H1 (cell line): Measurements from ENCODE around the gene PHLDA2. TPM values are rescaled to one million over a fixed set of nuclear protein-coding genes. Genes with fewer than 3 reads are reported as not detected.

Experiments used
- CTCF ChIA-PET: fragments of 300-600 bp; sonication (Branson Sonifier 250); formaldehyde crosslinking; loops from one replicate; lab custom pipeline; 2021; ENCODE audit not compliant: partially characterized antibody; lab: Charles Lee
- POLR2A ChIA-PET: fragments of 300-600 bp; sonication (Branson Sonifier 250); formaldehyde crosslinking; loops from one replicate; lab custom pipeline; 2021; ENCODE audit warnings: inconsistent platforms; ENCODE audit not compliant: partially characterized antibody; lab: Charles Lee
- DNase-seq, 2 experiments: peaks; one replicate each; pipeline versions ENCODE4 v3.0.0 to v3.0.0-alpha.2; 2010 to 2022; ENCODE audit warnings: low spot score in 2 of 2, low read depth in 1 of 2, mixed read lengths in 1 of 2
- FAIRE-seq: peaks from 2 replicates; lab custom pipeline; 2011; peaks lifted over from hg19 to GRCh38; lab: Jason Lieb, UNC
- H2AFZ ChIP-seq: 2 replicates; pipeline ENCODE4 v1.8.1; 2012; ENCODE audit warnings: low read length, inconsistent platforms
- H2AK5ac ChIP-seq: 2 replicates; pipeline ENCODE4 v1.6.1; 2013; ENCODE audit warnings: low read depth, low read length
- H2BK120ac ChIP-seq: replicated peaks from 2 replicates; pipeline ENCODE3; 2013; ENCODE audit warnings: low read depth, low read length, inconsistent platforms
- H2BK12ac ChIP-seq: 2 replicates; pipeline ENCODE4 v1.6.1; 2013; ENCODE audit warnings: low read depth, low read length
- H2BK15ac ChIP-seq: 2 replicates; pipeline ENCODE4 v1.6.1; 2013; ENCODE audit warnings: low read length
- H2BK20ac ChIP-seq: 2 replicates; pipeline ENCODE4 v1.6.1; 2013; ENCODE audit warnings: low read length
- H2BK5ac ChIP-seq: 2 replicates; pipeline ENCODE4 v1.6.1; 2013; ENCODE audit warnings: low read depth, low read length
- H3K14ac ChIP-seq: 2 replicates; pipeline ENCODE4 v1.6.1; 2013; ENCODE audit warnings: inconsistent platforms; ENCODE audit not compliant: insufficient read length
- H3K18ac ChIP-seq: 2 replicates; pipeline ENCODE4 v1.6.1; 2013; ENCODE audit warnings: low read length; ENCODE audit errors: extremely low read depth
- H3K23ac ChIP-seq: 2 replicates; pipeline ENCODE4 v1.6.1; 2013; ENCODE audit warnings: inconsistent platforms; ENCODE audit not compliant: insufficient read length
- H3K23me2 ChIP-seq: 2 replicates; pipeline ENCODE4 v1.6.1; 2013; ENCODE audit warnings: low read depth, low read length
- H3K27ac ChIP-seq: 2 replicates; pipeline ENCODE4 v1.6.1; 2011; ENCODE audit warnings: low read depth, low read length, inconsistent platforms
- H3K27me3 ChIP-seq, 4 experiments: replicated peaks in 1 of 4; 1 replicate in 1 of 4; 2 replicates in 3 of 4; pipeline versions ENCODE4 v1.6.1 to v1.8.1; 2011 to 2013; ENCODE audit warnings: low read length in 3 of 4, mild to moderate bottlenecking in 3 of 4, inconsistent platforms in 2 of 4, mixed read lengths in 2 of 4, moderate library complexity in 1 of 4; ENCODE audit not compliant: control insufficient read depth in 3 of 4, insufficient read depth in 3 of 4; ENCODE audit errors: extremely low read depth in 1 of 4
- H3K36me3 ChIP-seq, 4 experiments: 2 replicates each; pipeline versions ENCODE4 v1.6.1 to v1.8.1; 2011 to 2013; ENCODE audit warnings: mild to moderate bottlenecking in 4 of 4, low read length in 3 of 4, moderate library complexity in 2 of 4, control low read depth in 1 of 4, inconsistent platforms in 1 of 4; ENCODE audit not compliant: insufficient read depth in 4 of 4, control insufficient read depth in 2 of 4
- H3K4ac ChIP-seq: replicated peaks from 2 replicates; pipeline ENCODE3; 2013; ENCODE audit warnings: low read length, low read depth, mixed read lengths, inconsistent platforms; ENCODE audit not compliant: insufficient read length
- H3K4me1 ChIP-seq, 4 experiments: replicated peaks in 1 of 4; 1 replicate in 1 of 4; 2 replicates in 3 of 4; pipeline versions ENCODE4 v1.6.1 to v1.8.1; 2011 to 2013; ENCODE audit warnings: low read length in 3 of 4, inconsistent platforms in 2 of 4, mixed read lengths in 1 of 4; ENCODE audit not compliant: insufficient read depth in 4 of 4, control insufficient read depth in 3 of 4
- H3K4me2 ChIP-seq, 2 experiments: 2 replicates each; pipeline versions ENCODE4 v1.6.1 to v1.8.1; 2011 to 2013; ENCODE audit warnings: low read depth in 2 of 2, low read length in 2 of 2, control low read depth in 1 of 2, inconsistent platforms in 1 of 2, mild to moderate bottlenecking in 1 of 2; ENCODE audit not compliant: insufficient read depth in 1 of 2
- H3K4me3 ChIP-seq, 4 experiments: fragments of 200-600, 300-600 bp in 1 of 4; sonication (generic), shearing (Covaris generic), sonication (Bioruptor Twin) in 1 of 4; 2 replicates each; pipeline versions ENCODE4 v1.5.1 to v1.8.1; 2011 to 2016; ENCODE audit warnings: low read length in 4 of 4, low read depth in 3 of 4, control low read depth in 2 of 4, inconsistent platforms in 2 of 4, mild to moderate bottlenecking in 2 of 4, mixed read lengths in 1 of 4, moderate library complexity in 1 of 4; ENCODE audit not compliant: insufficient read depth in 2 of 4; ENCODE audit errors: extremely low read depth in 1 of 4
- H3K56ac ChIP-seq: replicated peaks from 2 replicates; pipeline ENCODE3; 2013; ENCODE audit warnings: low read depth, mild to moderate bottlenecking, mixed read lengths, low read length, inconsistent platforms; ENCODE audit not compliant: insufficient read length
- H3K79me1 ChIP-seq: 2 replicates; pipeline ENCODE4 v1.6.1; 2013; ENCODE audit warnings: low read depth, low read length, control low read depth
- H3K79me2 ChIP-seq, 2 experiments: 2 replicates each; pipeline versions ENCODE4 v1.6.1 to v1.8.1; 2012 to 2013; ENCODE audit warnings: low read length in 2 of 2, mild to moderate bottlenecking in 2 of 2, inconsistent platforms in 1 of 2; ENCODE audit not compliant: insufficient read depth in 2 of 2, control insufficient read depth in 1 of 2
- H3K9ac ChIP-seq, 4 experiments: replicated peaks in 1 of 4; 1 replicate in 1 of 4; 2 replicates in 3 of 4; pipeline versions ENCODE4 v1.6.1 to v1.8.1; 2011 to 2013; ENCODE audit warnings: low read depth in 3 of 4, low read length in 3 of 4, control low read depth in 2 of 4, mild to moderate bottlenecking in 2 of 4, moderate library complexity in 2 of 4, inconsistent platforms in 1 of 4; ENCODE audit errors: extremely low read depth in 1 of 4
- H3K9me3 ChIP-seq, 2 experiments: 2 replicates each; pipeline versions ENCODE4 v1.6.1 to v1.8.1; 2012 to 2013; ENCODE audit warnings: mild to moderate bottlenecking in 2 of 2, moderate library complexity in 2 of 2, control low read depth in 1 of 2, inconsistent platforms in 1 of 2, low read depth in 1 of 2, low read length in 1 of 2, mixed read lengths in 1 of 2; ENCODE audit not compliant: insufficient read depth in 2 of 2
- H4K20me1 ChIP-seq, 2 experiments: replicated peaks in 1 of 2; 2 replicates each; pipeline versions ENCODE3 to v1.8.1; 2011 to 2013; ENCODE audit warnings: inconsistent platforms in 2 of 2, low read length in 2 of 2, mild to moderate bottlenecking in 1 of 2; ENCODE audit not compliant: insufficient read depth in 2 of 2, control insufficient read depth in 1 of 2
- H4K5ac ChIP-seq: 2 replicates; pipeline ENCODE4 v1.6.1; 2013; ENCODE audit warnings: low read length, low read depth, mixed read lengths, inconsistent platforms; ENCODE audit not compliant: insufficient read length
- H4K8ac ChIP-seq: 2 replicates; pipeline ENCODE4 v1.8.0; 2013; ENCODE audit warnings: mild to moderate bottlenecking, moderate library complexity, low read length, inconsistent platforms; ENCODE audit not compliant: insufficient read depth; ENCODE audit errors: extremely low read depth
- H4K91ac ChIP-seq: replicated peaks from 2 replicates; pipeline ENCODE3; 2013; ENCODE audit warnings: low read length, mixed read lengths, inconsistent platforms; ENCODE audit not compliant: insufficient read length
- JUND ChIP-seq: IDR thresholded peaks from 2 replicates; pipeline ENCODE4 v1.6.1; 2011; ENCODE audit warnings: mild to moderate bottlenecking, improper control_type of control experiment, low read length
- RAD21 ChIP-seq, 2 experiments: IDR thresholded peaks in 1 of 2; conservative IDR thresholded peaks in 1 of 2; 2 replicates each; pipeline ENCODE4 v1.6.1; 2011; ENCODE audit warnings: low read depth in 2 of 2, low read length in 2 of 2, improper control_type of control experiment in 1 of 2, inconsistent platforms in 1 of 2, mild to moderate bottlenecking in 1 of 2, moderate library complexity in 1 of 2
- RBBP5 ChIP-seq: IDR thresholded peaks from 2 replicates; pipeline ENCODE4 v1.7.1; 2012; ENCODE audit warnings: low read depth, mild to moderate bottlenecking, inconsistent platforms, low read length, moderate library complexity, borderline replicate concordance
- RFX5 ChIP-seq: IDR thresholded peaks from 2 replicates; pipeline ENCODE4 v1.6.1; 2011; ENCODE audit warnings: low read depth, low read length, improper control_type of control experiment, borderline replicate concordance
- TAF7 ChIP-seq: optimal IDR thresholded peaks from 2 replicates; pipeline ENCODE3; 2011; ENCODE audit warnings: low read depth, mild to moderate bottlenecking, inconsistent platforms, low read length, moderate library complexity, borderline replicate concordance
- TBP ChIP-seq: IDR thresholded peaks from 2 replicates; pipeline ENCODE4 v1.6.1; 2011; ENCODE audit warnings: low read depth, low read length, improper control_type of control experiment
- whole genome bisulfite sequencing, 2 experiments: shearing (Covaris generic) in 1 of 2; methylation state at CpG; one replicate each; pipeline versions ENCODE4 v1.1.6 to v1.1.7; 2013 to 2015; ENCODE audit warnings: low lambda C conversion rate in 2 of 2, mixed read lengths in 2 of 2, inconsistent platforms in 1 of 2, low coverage in 1 of 2, missing lambda C conversion rate in 1 of 2; ENCODE audit not compliant: insufficient replicate concordance in 2 of 2, insufficient coverage in 1 of 2, insufficient read length in 1 of 2; ENCODE audit errors: extremely low coverage in 1 of 2, missing lambda C conversion rate in 1 of 2; 5-methylcytosine and 5-hydroxymethylcytosine counted together
- polyA plus RNA-seq, 7 experiments: library from polyadenylated mRNA; depleted of rRNA in 3 of 7; stranded (reverse) in 5 of 7; unstranded in 2 of 7; fragments of >200 nt in 5 of 7; fragments of 200-250 nt in 2 of 7; gene quantifications; 1 replicate in 5 of 7; 2 replicates in 1 of 7; 4 replicates in 1 of 7; pipeline versions ENCODE4 v1.2.1 to v1.2.3, GENCODE V29; 2011 to 2013; ENCODE audit warnings: missing spikeins in 2 of 7, mixed read lengths in 2 of 7
- total RNA-seq: library from RNA; stranded (reverse); fragmentation: NEBNext Ultra II Directional; extraction: Animal tissue kit (Norgen Biotek cat#: 25700); gene quantifications from 2 replicates; pipeline ENCODE4 v1.2.1, GENCODE V29; 2021
- TF ChIP-seq, protein P1 (sequence below), 3 experiments: IDR thresholded peaks; 1 replicate in 2 of 3; 2 replicates in 1 of 3; pipeline versions ENCODE4 v1.5.1 to v1.6.1; 2011; ENCODE audit warnings: low read length in 3 of 3, mild to moderate bottlenecking in 3 of 3, inconsistent platforms in 2 of 3, low read depth in 1 of 3, moderate library complexity in 1 of 3; ENCODE audit not compliant: insufficient read depth in 1 of 3; ENCODE audit errors: control extremely low read depth in 1 of 3

Gene PHLDA2
- total and polyA plus RNA-seq, 2 of the 8 experiments (the other 6 are each of a cell fraction or from before 2014, with no cell fraction given): 5.2 to 7.6 TPM

DNA sequence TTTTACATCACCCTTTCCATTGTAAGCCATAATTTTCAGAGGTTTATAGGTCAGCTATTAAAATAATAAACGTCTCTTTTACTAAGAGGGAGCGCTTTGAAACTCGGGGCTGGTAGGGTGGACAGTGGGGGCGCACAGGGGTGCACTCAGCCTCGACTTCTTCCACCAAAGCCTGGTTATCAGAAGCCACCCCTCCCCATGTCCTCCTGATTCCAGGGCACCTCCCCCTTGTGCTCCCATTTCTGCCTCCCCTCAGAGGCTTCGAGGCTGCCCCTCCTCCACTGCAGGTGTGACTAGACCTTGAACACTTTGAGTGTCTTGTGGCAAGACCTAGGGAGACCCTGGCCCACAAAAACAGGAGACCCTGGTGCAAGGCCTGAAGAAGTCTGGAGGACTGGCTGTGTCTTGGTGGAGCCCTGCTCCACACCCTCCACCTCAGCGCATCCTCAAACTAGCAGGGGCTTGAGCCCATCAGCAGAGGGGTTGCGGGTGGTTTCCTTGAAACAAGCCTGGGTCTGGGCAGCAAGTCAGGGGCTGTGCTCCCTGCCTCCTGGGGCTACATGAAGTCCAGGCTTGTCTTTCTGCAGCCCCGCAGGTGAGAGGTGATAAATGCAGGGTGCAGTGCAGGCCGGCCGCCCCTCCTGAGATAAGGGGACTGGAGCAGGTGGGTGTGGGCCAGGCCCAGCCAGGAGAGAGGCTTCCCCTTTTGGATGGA lies 46.7 kb downstream of the PHLDA2 start:
- Histone ChIP-seq H3K27me3 (peaks cover 2 to 76% (median 60%) of the 10 kb centered on the region in 4 experiments), H3K79me1 (no peaks in the 10 kb centered on the region), H3K18ac (no peak overlapping the region; the same call in 1 of the 2 replicates), H3K27ac (no peak overlapping the region), H3K4ac (no peak overlapping the region), H3K36me3 (peaks cover 0 to 4% (median 0%) of the 10 kb centered on the region in 4 experiments; a peak in 1 of 8 replicates), H4K20me1 (peaks cover 6 to 13% of the 10 kb centered on the region in 2 experiments), H3K4me2 (peak overlapping the region in 1 of 2 experiments; percentile 52; a peak in 1 of 4 replicates), H2BK20ac (no peak overlapping the region), H2AFZ (no peak overlapping the region), H3K23me2 (peaks cover 12% of the 10 kb centered on the region; the same call in 1 of the 2 replicates), H3K4me1 (peaks cover 0 to 25% (median 21%) of the 10 kb centered on the region in 4 experiments; a peak in 6 of 7 replicates), H3K79me2 (no peaks in the 10 kb centered on the region), H2BK15ac (no peak overlapping the region; the same call in 1 of the 2 replicates), H3K14ac (no peak overlapping the region)
- CTCF ChIA-PET: interaction anchor here (0.9 to 13.5 kb wide), 9 partner anchors 9 to 348 kb away, joined by 3 to 521 read pairs (median 4); no protein-coding TSS in a partner anchor
- no peak for FAIRE-seq
- no peak for DNase-seq
- WGBS, 2 experiments: 70% methylated on average over 11 of the region's 11 CpGs; no CpG with 5 or more reads in 1 of the 2 experiments
- TF ChIP-seq TBP: 0 out of 2 replicates have a peak, but pooled peaks have one; percentile 39
- no peak for TF ChIP-seq RFX5
- TF ChIP-seq RBBP5: no peak
- no peak for TF ChIP-seq JUND
- TF ChIP-seq RAD21 (IDR thresholded peaks at IDR 0.05 in 1 of 2, conservative IDR thresholded peaks at IDR 0.05 in 1 of 2; ENCODE audit: low read depth in 2 of 2, low read length in 2 of 2): peak in 1 of 2 experiments; percentile 18; a peak in 2 of 4 replicates
- no peak for TF ChIP-seq TAF7
- TF ChIP-seq, protein P1, sequence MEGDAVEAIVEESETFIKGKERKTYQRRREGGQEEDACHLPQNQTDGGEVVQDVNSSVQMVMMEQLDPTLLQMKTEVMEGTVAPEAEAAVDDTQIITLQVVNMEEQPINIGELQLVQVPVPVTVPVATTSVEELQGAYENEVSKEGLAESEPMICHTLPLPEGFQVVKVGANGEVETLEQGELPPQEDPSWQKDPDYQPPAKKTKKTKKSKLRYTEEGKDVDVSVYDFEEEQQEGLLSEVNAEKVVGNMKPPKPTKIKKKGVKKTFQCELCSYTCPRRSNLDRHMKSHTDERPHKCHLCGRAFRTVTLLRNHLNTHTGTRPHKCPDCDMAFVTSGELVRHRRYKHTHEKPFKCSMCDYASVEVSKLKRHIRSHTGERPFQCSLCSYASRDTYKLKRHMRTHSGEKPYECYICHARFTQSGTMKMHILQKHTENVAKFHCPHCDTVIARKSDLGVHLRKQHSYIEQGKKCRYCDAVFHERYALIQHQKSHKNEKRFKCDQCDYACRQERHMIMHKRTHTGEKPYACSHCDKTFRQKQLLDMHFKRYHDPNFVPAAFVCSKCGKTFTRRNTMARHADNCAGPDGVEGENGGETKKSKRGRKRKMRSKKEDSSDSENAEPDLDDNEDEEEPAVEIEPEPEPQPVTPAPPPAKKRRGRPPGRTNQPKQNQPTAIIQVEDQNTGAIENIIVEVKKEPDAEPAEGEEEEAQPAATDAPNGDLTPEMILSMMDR (IDR thresholded peaks at IDR 0.05; ENCODE audit: control extremely low read depth in 1 of 3, insufficient read depth in 1 of 3, low read depth in 1 of 3, low read length in 3 of 3): peak in 1 of 3 experiments; percentile 15; a peak in 1 of 4 replicates
- TF ChIP-seq, all 59 proteins: peak for 3
- Histone ChIP-seq H4K8ac (no peak overlapping the region), H4K5ac (no peak overlapping the region), H3K56ac (no peak overlapping the region), H2BK120ac (no peak overlapping the region), H2AK5ac (no peak overlapping the region), H3K4me3 (peak overlapping the region in 1 of 4 experiments; percentile 75; a peak in 1 of 8 replicates), H3K9ac (no peak overlapping the region), H4K91ac (no peak overlapping the region), H2BK5ac (no peak overlapping the region), H3K9me3 (no peaks in the 10 kb centered on the region; a peak in 1 of 4 replicates), H3K23ac (no peak overlapping the region), H2BK12ac (no peak overlapping the region)
- POLR2A ChIA-PET: interaction anchor here (0.7 to 1.7 kb wide), 4 partner anchors 10 to 23 kb away, joined by 3 to 6 read pairs (median 4); no protein-coding TSS in a partner anchor
